WI38 (cell line): ENCODE data around the gene SLC48A1.

Source experiments
- H3K4me3 ChIP-seq: 2 replicates; pipeline ENCODE4 v1.5.1; 2011; ENCODE audit warnings: low read depth, mild to moderate bottlenecking, control low read depth, low read length
- TF ChIP-seq, protein P1 (sequence below): IDR thresholded peaks from 2 replicates; pipeline ENCODE4 v1.5.1; 2012; ENCODE audit warnings: low read depth, mild to moderate bottlenecking, control low read depth, low read length

Gene SLC48A1

GRCh38 chr12:47748899-47749298 is 24.1 kb upstream of the SLC48A1 start:
- H3K4me3 ChIP-seq = no peak overlapping the region
- TF ChIP-seq, protein P1, sequence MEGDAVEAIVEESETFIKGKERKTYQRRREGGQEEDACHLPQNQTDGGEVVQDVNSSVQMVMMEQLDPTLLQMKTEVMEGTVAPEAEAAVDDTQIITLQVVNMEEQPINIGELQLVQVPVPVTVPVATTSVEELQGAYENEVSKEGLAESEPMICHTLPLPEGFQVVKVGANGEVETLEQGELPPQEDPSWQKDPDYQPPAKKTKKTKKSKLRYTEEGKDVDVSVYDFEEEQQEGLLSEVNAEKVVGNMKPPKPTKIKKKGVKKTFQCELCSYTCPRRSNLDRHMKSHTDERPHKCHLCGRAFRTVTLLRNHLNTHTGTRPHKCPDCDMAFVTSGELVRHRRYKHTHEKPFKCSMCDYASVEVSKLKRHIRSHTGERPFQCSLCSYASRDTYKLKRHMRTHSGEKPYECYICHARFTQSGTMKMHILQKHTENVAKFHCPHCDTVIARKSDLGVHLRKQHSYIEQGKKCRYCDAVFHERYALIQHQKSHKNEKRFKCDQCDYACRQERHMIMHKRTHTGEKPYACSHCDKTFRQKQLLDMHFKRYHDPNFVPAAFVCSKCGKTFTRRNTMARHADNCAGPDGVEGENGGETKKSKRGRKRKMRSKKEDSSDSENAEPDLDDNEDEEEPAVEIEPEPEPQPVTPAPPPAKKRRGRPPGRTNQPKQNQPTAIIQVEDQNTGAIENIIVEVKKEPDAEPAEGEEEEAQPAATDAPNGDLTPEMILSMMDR = no peak

- TF ChIP-seq, protein P1 = no peak
- no peak overlapping the region for H3K4me3 ChIP-seq
These were observed 22.7 kb upstream of the SLC48A1 start for GRCh38 chr12:47750229-47750798.

GRCh38 chr12:47750916-47751470 is 22.0 kb upstream of the SLC48A1 start:
- no peak overlapping the region for H3K4me3 ChIP-seq
- TF ChIP-seq, protein P1 = no peak

GRCh38 chr12:47751561-47751960 is 21.5 kb upstream of the SLC48A1 start:
- H3K4me3 ChIP-seq = no peak overlapping the region
- TF ChIP-seq, protein P1 = no peak

DNA sequence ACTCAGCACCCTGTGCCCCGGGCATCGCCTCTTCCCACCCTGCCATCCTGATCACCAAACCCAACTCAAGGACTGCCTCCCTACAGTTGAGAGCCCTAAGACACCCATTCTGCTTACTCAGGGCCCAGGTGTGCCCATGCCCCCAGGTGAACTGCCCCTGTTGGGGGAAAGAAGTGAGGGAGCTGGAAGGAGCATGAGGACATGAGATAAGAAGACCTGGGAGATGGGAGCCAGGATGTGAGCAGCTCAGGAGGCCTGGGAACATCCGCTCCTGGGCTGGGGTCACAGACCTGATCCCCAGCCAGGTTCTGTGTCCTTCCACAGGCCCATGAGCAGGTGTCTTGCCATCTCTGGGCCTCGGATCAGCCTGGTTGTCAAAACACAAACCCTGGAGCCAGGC is 20.9 kb upstream of the SLC48A1 start:
- H3K4me3 ChIP-seq = no peak overlapping the region
- TF ChIP-seq, protein P1 = no peak

- TF ChIP-seq, protein P1 = no peak
- no peak overlapping the region for H3K4me3 ChIP-seq
These were observed 20.5 kb upstream of the SLC48A1 start for GRCh38 chr12:47752552-47752951.

GRCh38 chr12:47753021-47754001 is 19.7 kb upstream of the SLC48A1 start:
- H3K4me3 ChIP-seq = no peak overlapping the region
- TF ChIP-seq, protein P1 = no peak
